Measurements from ENCODE around the gene MARK2.
"Not testable (repeated sequence)": the region's sequence is repeated elsewhere in the genome, so short reads cannot be mapped to it uniquely, and the experiment has no call there.

MARK2 gene

DNA sequence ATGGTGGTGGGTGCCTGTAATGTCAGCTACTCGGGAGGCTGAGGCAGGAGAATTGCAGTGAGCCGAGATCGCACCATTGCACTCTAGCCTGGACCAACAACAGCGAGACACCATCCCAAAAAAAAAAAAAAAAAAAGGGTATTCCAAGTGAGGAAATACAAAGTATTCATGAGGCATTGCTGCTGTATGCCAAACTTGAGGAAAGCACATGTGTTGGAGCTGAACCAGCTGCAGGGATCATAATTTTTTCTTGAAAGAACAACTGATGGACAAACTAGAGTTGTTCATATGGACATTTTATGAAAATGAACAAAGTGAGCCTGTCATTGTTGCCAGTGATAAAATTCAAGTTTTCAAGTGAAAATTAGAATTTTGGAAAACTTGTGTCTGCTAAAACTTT is 15.8 kb downstream of the MARK2 start:
- no peak for DNase-seq (ENCODE audit: low spot score)

DNA sequence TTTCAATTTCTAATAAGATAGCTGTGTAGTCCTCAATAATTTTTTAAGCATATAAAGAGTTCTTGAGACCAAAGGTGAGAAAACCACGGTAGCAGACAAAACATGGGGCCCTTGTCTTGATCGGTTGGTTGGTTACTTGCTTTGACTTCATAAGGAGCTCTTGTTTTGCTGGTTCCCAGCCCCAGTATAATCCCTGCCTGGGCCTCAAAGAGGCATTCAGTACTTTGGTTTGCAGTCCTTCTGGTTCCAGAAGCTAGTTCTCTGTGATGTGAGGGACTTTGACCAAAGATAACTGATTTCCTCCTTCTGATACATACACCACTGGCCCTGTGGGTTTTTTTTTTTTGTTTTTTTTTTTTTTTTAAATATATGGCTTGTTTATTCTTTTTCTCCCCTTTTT is 17.1 kb downstream of the MARK2 start:
- no peak for DNase-seq (ENCODE audit: low spot score)

DNA sequence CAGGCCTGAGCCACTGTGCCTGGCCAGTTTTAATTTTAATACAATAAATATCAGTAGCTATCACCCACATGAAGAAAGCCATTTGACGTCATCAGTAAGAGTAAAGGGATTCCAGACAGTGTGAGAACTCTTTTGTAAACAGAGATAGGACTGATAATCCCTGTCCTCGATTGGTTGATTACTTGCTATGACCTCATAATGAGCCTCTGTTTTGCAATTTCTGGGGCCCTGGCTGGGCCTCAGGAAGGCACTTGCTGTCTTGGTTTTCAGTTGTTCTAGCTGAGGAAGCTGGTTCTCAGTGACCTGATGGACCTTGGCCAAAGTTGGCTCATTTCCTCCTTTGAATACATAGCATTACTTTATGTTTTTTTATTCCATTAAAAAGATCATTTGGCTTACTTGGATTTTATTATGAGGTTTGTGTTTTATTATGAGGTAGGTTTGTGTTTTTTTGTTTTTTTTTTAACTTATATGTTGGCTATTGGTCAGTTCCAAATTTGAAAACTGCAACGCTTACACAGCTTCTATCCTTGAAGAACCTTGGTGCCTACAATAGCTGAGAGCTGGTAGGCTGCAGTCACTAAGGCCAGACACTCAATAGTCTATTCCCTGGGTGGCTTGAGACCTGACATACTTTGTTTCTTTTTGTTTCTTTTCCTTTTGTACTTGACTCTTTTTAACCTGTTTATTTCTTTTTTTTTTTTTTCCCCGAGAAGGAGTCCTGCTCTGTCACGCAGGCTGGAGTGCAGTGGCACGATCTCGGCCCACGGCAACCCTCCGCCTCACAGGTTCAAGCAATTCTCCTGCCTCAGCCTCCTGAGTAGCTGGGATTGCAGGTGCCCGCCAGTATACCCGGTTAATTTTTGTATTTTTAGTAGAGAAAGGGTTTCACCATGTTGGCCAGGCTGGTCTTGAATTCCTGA is 20.0 kb downstream of the MARK2 start:
- no peak for DNase-seq (ENCODE audit: low spot score)

- no peak for DNase-seq (ENCODE audit: low spot score)
Observed at GRCh38 chr11:63862923-63863322, 24.0 kb downstream of the MARK2 start.

GRCh38 chr11:63863620-63864019 is 24.7 kb downstream of the MARK2 start:
- DNase-seq (ENCODE audit: low spot score): not testable (repeated sequence)

DNA sequence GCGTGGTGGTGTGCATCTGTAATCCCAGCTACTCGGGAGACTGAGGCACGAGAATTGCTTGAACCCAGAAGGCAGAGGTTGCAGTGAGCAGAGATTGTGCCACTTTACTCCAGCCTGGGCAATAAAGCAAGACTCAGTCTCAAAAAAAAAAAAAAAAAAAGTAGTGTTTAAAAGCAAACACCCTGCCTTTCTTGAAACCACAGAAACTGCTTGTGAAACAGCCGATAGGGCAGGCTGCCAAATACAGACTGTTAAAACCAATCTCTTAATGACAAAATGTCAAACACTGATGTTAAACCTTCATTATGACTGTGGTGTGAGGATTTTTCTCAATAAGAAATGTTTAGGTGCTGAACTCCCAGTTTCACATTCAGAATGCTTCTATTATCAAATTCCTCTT is 27.3 kb downstream of the MARK2 start:
- no peak for DNase-seq (ENCODE audit: low spot score)

GRCh38 chr11:63867511-63867910 is 28.6 kb downstream of the MARK2 start:
- no peak for DNase-seq (ENCODE audit: low spot score)

- DNase-seq (ENCODE audit: low spot score): no peak
Observed at GRCh38 chr11:63868399-63869064, 29.6 kb downstream of the MARK2 start.

GRCh38 chr11:63869171-63869591 is 30.3 kb downstream of the MARK2 start:
- no peak for DNase-seq (ENCODE audit: low spot score)

GRCh38 chr11:63869683-63870082 is 30.8 kb downstream of the MARK2 start:
- no peak for DNase-seq (ENCODE audit: low spot score)

DNA sequence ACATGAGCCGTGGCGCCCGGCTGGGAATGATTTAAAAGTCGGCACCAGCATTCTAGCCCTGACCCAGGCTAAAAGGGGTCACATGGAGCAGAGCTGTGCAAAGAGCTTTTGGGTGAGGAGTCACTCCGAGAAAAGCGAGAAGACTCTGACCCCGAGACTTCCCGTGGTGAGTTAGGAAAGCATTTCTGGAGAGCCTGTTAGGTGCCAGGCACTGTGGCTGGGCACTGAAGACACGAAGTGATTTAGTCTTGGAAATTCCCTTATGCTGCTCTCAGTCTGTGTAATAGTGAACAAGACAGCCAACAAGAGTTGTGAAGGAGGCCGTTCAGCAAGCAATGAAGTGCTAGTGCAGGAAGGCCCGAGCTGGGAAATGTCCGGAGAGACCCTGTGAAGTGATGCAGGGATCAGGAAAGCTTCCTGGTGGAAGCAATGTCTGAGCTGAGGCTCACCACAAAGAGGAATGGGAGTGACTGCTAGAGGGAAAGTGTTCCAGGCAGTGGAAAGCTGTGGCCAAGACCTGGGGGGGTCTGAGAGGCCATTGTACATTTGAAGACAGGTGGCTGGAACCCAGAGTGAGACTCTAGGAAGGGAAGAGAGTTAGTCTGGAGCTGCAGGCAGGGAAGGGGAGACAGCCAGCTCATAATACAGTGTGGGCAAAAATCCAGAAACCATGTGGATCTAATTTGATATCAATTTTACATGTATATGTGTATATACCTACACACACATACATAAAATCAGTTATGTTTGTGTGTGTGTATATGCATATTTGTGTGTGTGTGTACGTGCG is 31.6 kb downstream of the MARK2 start:
- DNase-seq (ENCODE audit: low spot score): no peak

GRCh38 chr11:63871962-63872799 is 33.3 kb downstream of the MARK2 start:
- peak; percentile 84 for DNase-seq (ENCODE audit: low spot score)

- no peak for DNase-seq (ENCODE audit: low spot score)
Observed at GRCh38 chr11:63872800-63873197, 33.9 kb downstream of the MARK2 start.

- no peak for DNase-seq (ENCODE audit: low spot score)
Observed at GRCh38 chr11:63873311-63873710, 34.4 kb downstream of the MARK2 start.

GRCh38 chr11:63874511-63874910 is 35.6 kb downstream of the MARK2 start:
- no peak for DNase-seq (ENCODE audit: low spot score)

DNA sequence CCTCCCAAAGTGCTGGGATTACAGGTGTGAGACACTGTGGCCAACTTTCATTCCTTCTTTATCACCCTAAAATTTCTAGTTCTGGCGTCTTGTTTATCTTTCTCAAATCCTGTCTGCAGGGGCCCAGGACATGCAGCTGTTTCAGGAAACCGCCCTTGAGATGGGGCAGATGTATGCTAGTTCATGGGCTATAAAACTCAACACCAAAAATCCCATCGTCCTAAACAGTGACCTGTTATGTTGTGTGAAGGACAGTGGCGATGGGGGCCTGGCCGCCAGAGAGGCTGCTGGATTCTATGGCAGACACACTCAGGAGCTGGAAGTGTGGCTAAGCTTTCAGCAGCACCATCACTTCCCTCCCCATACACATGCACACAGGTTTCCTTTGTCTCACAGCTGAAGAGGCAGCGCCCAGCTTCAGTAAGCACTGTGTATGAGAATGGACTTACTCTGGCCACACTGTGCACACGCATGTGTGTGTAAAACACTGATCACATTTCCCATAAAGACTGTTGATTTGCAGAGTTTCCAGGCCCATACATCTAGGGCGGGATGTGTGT is 36.7 kb downstream of the MARK2 start:
- DNase-seq (ENCODE audit: low spot score): no peak

DNA sequence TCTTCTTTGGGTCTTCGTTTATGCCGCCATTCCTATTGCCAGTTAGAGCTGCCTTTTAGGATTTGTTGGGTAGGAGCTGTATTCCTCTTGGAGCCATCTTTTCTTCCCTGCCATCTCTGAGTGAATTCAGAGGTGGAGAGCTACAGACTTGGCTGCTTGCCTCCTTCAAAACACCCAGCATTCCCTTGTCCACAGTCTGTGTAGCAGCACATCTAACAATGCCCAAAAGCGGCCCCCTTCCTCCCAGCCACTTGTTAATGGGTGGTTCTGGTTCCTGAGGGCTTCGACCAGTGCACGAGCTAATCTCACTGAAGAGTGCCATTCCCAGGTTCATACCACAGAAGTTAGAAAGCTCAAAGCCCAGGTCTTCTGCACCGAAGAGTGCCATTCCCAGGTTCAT is 37.7 kb downstream of the MARK2 start:
- no peak for DNase-seq (ENCODE audit: low spot score)

DNA sequence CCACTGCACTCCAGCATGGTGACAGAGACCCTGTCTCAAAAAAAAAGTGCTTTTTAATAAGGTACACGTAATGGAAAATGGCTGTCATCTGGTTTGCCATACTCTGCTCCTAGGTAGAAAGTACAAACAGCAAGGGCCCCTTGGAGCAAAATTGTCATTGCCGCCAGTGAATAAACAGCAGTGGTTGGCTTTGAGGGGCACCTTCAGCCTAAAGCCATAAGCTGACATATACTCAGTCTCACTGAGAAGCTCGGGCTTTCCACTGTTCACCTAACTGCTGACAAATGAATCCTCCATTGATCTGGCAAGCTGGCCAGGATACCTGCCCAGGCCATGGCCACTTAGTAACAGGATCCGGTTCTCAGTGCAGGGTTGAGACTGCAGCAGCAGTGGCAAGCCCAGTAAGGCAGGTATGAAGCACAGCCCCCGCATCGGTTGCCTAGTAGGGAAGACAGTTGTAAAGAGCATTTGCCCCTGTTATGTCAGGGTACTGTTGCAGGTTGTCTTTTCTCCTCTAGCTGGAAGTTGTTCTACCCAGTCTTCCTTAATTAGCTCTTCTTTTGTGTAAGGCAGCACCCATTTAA is 38.8 kb downstream of the MARK2 start:
- peak; percentile 66 for DNase-seq (ENCODE audit: low spot score)

- peak; percentile 59 for DNase-seq (ENCODE audit: low spot score)
Observed at GRCh38 chr11:63879598-63880402, 40.9 kb downstream of the MARK2 start.

DNA sequence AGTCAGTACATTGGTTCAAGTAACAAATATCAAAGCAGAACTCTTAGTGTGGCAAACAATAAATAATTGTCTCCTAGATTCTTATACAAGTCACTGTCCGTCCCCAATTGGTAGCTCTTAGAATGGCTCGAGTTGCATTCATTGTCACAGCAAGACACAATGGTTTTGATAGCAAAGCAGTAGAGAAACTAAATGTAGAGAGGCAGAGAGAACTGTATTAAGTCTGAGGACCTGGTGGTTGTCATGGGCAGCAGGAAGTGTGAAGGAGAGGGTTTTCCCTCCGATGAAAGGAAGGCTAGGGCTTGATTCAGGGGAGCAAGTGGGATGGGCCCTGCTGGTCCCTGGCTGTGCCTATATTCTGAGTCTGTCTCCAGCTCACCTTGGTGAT is 41.5 kb downstream of the MARK2 start:
- DNase-seq (ENCODE audit: low spot score): peak; percentile 44

Data from putamen (tissue), 1 donor.